Stimulated activated CD4-positive, alpha-beta T cell treated with anti-CD3 and anti-CD28 coated beads, Interleukin-15, amount 100 ng/mL, for 48 hours (primary cell): ENCODE results near the gene ZNF831.

Experiments
- DNase-seq, 2 donors: peaks; one replicate each; pipeline ENCODE4 v3.0.0-alpha.2; 2020; ENCODE audit warnings: low read depth in 2 of 2

The ZNF831 gene

GRCh38 chr20:59179988-59180387, 16.4 kb downstream of the ZNF831 start:
- no peak for DNase-seq

- DNase-seq, result no peak
Observed at GRCh38 chr20:59181936-59182335, 18.3 kb downstream of the ZNF831 start.

GRCh38 chr20:59182401-59183044, 18.9 kb downstream of the ZNF831 start:
- no peak for DNase-seq

GRCh38 chr20:59183751-59184150, 20.1 kb downstream of the ZNF831 start:
- DNase-seq, result no peak

GRCh38 chr20:59184880-59185447, 21.3 kb downstream of the ZNF831 start:
- no peak for DNase-seq

GRCh38 chr20:59185809-59186208, 22.2 kb downstream of the ZNF831 start:
- no peak for DNase-seq

GRCh38 chr20:59190466-59190865, 26.8 kb downstream of the ZNF831 start:
- no peak for DNase-seq

GRCh38 chr20:59191036-59191755, 27.6 kb downstream of the ZNF831 start:
- no peak for DNase-seq

- no peak for DNase-seq
Observed at GRCh38 chr20:59191756-59192532, 28.3 kb downstream of the ZNF831 start.

- no peak for DNase-seq
Observed at GRCh38 chr20:59192533-59192896, 28.9 kb downstream of the ZNF831 start.

GRCh38 chr20:59193325-59193724, 29.7 kb downstream of the ZNF831 start:
- DNase-seq, result no peak

- no peak for DNase-seq
Observed at GRCh38 chr20:59194023-59194935, 30.7 kb downstream of the ZNF831 start.

- no peak for DNase-seq
Observed at GRCh38 chr20:59195316-59195993, 31.8 kb downstream of the ZNF831 start.

- no peak for DNase-seq
Observed at GRCh38 chr20:59204165-59204894, 40.7 kb downstream of the ZNF831 start.

- DNase-seq, result no peak
Observed at GRCh38 chr20:59205044-59205443, 41.4 kb downstream of the ZNF831 start.

- DNase-seq, result no peak
Observed at GRCh38 chr20:59207235-59207634, 43.6 kb downstream of the ZNF831 start.

GRCh38 chr20:59207742-59208357, 44.2 kb downstream of the ZNF831 start:
- DNase-seq, result peak; percentile 66 to 80

- no peak for DNase-seq
Observed at GRCh38 chr20:59210186-59210585, 46.6 kb downstream of the ZNF831 start.

- no peak for DNase-seq
Observed at GRCh38 chr20:59211208-59211765, 47.7 kb downstream of the ZNF831 start.
